Panc1 (cell line): ENCODE results near the gene FHAD1. TPM values are rescaled to one million over a fixed set of nuclear protein-coding genes. Genes with fewer than 3 reads are reported as not detected.

Source experiments
- ATAC-seq: fragments of 200-7000 bp; cut with Tn5 transposase; 2 replicates; pipeline ENCODE4 v1.9.1; 2020; ENCODE audit warnings: mild to moderate bottlenecking, moderate library complexity
- BruUV-seq: library from RNA; stranded (reverse); fragments of 400-500 nt; replicated peaks from 2 replicates; lab custom pipeline; 2021; lab: Mats Ljungman, UMichigan
- CTCF ChIA-PET: fragments of 300-600 bp; sonication (Branson Sonifier 250); formaldehyde crosslinking; loops from one replicate; lab custom pipeline; 2022; ENCODE audit warnings: antibody characterized with exemption; lab: Charles Lee
- POLR2A ChIA-PET: fragments of 300-600 bp; sonication (Branson Sonifier 250); formaldehyde crosslinking; loops from one replicate; lab custom pipeline; 2022; ENCODE audit warnings: antibody characterized with exemption; lab: Charles Lee
- DNase-seq: peaks from one replicate; pipeline ENCODE4 v3.0.0-alpha.2; 2010; ENCODE audit warnings: low read depth, low spot score
- H3K27ac ChIP-seq: 2 replicates; pipeline ENCODE4 v1.5.1; 2011; ENCODE audit warnings: mild to moderate bottlenecking, low read length, inconsistent platforms
- H3K27me3 ChIP-seq: fragments of 200-500 bp; sonication (Bioruptor generic); 2 replicates; pipeline ENCODE4 v1.6.0; 2014; ENCODE audit warnings: low read length, inconsistent platforms; ENCODE audit not compliant: control insufficient read depth, insufficient read depth
- H3K36me3 ChIP-seq: fragments of 200-500 bp; sonication (Bioruptor generic); 2 replicates; pipeline ENCODE4 v1.5.1; 2014; ENCODE audit warnings: inconsistent platforms, mild to moderate bottlenecking, low read length, moderate library complexity; ENCODE audit not compliant: control insufficient read depth, insufficient read depth
- H3K4me1 ChIP-seq: 2 replicates; pipeline ENCODE4 v1.5.1; 2011; ENCODE audit warnings: inconsistent platforms, mild to moderate bottlenecking, low read length, moderate library complexity; ENCODE audit not compliant: control insufficient read depth, insufficient read depth
- H3K4me3 ChIP-seq, 2 experiments: 2 replicates each; pipeline ENCODE4 v1.5.1; 2011 to 2012; ENCODE audit warnings: low read depth in 2 of 2, low read length in 2 of 2, mild to moderate bottlenecking in 2 of 2, inconsistent platforms in 1 of 2, moderate library complexity in 1 of 2
- H3K9me3 ChIP-seq: fragments of 200-500 bp; sonication (Bioruptor generic); 2 replicates; pipeline ENCODE4 v1.5.1; 2014; ENCODE audit warnings: low read depth, mild to moderate bottlenecking, inconsistent platforms, low read length, moderate library complexity; ENCODE audit not compliant: control insufficient read depth, insufficient read depth
- CTCF ChIP-seq: fragments of 450-650 bp; IDR thresholded peaks from 2 replicates; pipeline ENCODE4 v1.5.1; 2017; ENCODE audit warnings: mild to moderate bottlenecking
- POLR2AphosphoS5 ChIP-seq: IDR thresholded peaks from 2 replicates; pipeline ENCODE4 v1.6.1; 2012; ENCODE audit warnings: mild to moderate bottlenecking, low read depth, low read length, moderate library complexity
- REST ChIP-seq, 2 experiments: IDR thresholded peaks; 2 replicates each; pipeline ENCODE4 v1.6.1; 2011 to 2012; ENCODE audit warnings: low read depth in 2 of 2, control low read depth in 1 of 2, low read length in 1 of 2, mild to moderate bottlenecking in 1 of 2, moderate library complexity in 1 of 2; ENCODE audit not compliant: insufficient read depth in 1 of 2
- SIN3A ChIP-seq: IDR thresholded peaks from 2 replicates; pipeline ENCODE4 v1.6.1; 2012; ENCODE audit warnings: low read depth, mild to moderate bottlenecking, low read length, moderate library complexity, borderline replicate concordance; ENCODE audit not compliant: insufficient read depth
- TCF7L2 ChIP-seq: IDR thresholded peaks from 2 replicates; pipeline ENCODE4 v1.6.1; 2011; ENCODE audit warnings: mild to moderate bottlenecking, low read depth, low read length, inconsistent platforms
- in situ Hi-C: cut with HindIII; loops from 2 replicates; pipeline ENCODE4 v1.10.0; 2016; ENCODE audit warnings: low sequenced_read_pairs, low pct_unique_long_range_greater_than_20kb
- intact Hi-C: fragments of 100-400 bp; cut with micrococcal nuclease; formaldehyde crosslinking; loops from one replicate; pipeline ENCODE4 v1.10.0; 2022; ENCODE audit not compliant: unreplicated experiment
- total RNA-seq: library from RNA; stranded (reverse); gene quantifications from one replicate; pipeline ENCODE4 v1.2.1, GENCODE V29; 2021; ENCODE audit not compliant: unreplicated experiment

Gene FHAD1
- total RNA-seq, 1 experiment from 2014 or later: 0.23 TPM

- Histone ChIP-seq H3K4me1 (peaks cover 8% of the 10 kb centered on the region), H3K36me3 (no peaks in the 10 kb centered on the region), H3K27me3 (no peaks in the 10 kb centered on the region), H3K4me3 (no peak overlapping the region), H3K27ac (no peak overlapping the region), H3K9me3 (no peaks in the 10 kb centered on the region)
- CTCF ChIA-PET: no interaction called here
- ATAC-seq (no peak), DNase-seq (no peak)
- intact Hi-C loops (no loop called here), in situ Hi-C loops (no loop called here)
- POLR2A ChIA-PET: no interaction called here
- TF ChIP-seq TCF7L2 (no peak), POLR2AphosphoS5 (no peak), CTCF (no peak), SIN3A (no peak), REST (IDR thresholded peaks at IDR 0.05; ENCODE audit: insufficient read depth in 1 of 2, low read depth in 2 of 2, low read length in 1 of 2) (no peak)
- BruUV-seq: no TSS peak
Measured at GRCh38 chr1:15207031-15207828, 39.8 kb upstream of the FHAD1 start.

- Histone ChIP-seq H3K9me3 (no peaks in the 10 kb centered on the region), H3K4me1 (peaks cover 8% of the 10 kb centered on the region), H3K27me3 (no peaks in the 10 kb centered on the region), H3K4me3 (no peak overlapping the region), H3K36me3 (no peaks in the 10 kb centered on the region), H3K27ac (no peak overlapping the region)
- CTCF ChIA-PET: no interaction called here
- intact Hi-C loops: no loop called here
- in situ Hi-C loops: no loop called here
- no TSS peak for BruUV-seq
- POLR2A ChIA-PET: no interaction called here
- no peak for ATAC-seq
- TF ChIP-seq REST (IDR thresholded peaks at IDR 0.05; ENCODE audit: insufficient read depth in 1 of 2, low read depth in 2 of 2, low read length in 1 of 2): no peak
- TF ChIP-seq CTCF: no peak
- no peak for DNase-seq
Measured at GRCh38 chr1:15207829-15208429, 39.1 kb upstream of the FHAD1 start.
